GM20431 (cell line): ENCODE data around the gene PPEF2.
"Not testable (repeated sequence)": the region's sequence is repeated elsewhere in the genome, so short reads cannot be mapped to it uniquely, and the experiment has no call there.

ENCODE experiments used
- in situ Hi-C: fragments of 300-500 bp; cut with MseI, MboI; formaldehyde crosslinking; loops from one replicate; pipeline ENCODE4 v1.15.0; 2020; ENCODE audit warnings: low sequenced_read_pairs; ENCODE audit not compliant: unreplicated experiment

The PPEF2 gene

GRCh38 chr4:75898536-75898935, 3.7 kb downstream of the PPEF2 start:
- in situ Hi-C loops, result no loop called here

DNA sequence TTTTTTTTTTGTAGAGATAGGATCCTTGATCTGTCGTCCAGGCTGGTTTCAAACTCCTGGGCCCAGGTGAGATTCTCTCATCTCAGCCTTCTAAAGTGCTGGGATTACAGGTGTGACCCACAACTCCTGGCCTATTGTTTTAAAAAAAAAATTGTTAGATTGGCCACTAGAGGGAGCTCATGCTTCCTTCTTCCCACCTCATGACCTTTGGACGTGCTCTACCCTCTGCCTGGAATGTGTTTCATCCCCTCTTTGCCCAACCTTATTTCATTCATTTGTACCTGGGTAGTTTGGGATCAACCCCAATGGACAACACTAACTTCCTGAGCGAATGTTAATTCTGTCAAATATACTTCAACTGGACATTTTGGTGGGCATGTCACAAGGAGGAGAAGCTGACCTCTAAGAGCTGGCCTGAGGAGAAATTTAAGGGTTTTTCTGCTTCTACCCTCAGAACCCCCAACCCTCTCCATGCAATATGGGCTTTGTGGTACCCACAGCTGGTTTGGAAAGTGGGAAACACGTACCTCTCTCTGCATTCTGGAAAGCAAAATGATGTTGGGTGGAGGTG, 6.4 kb downstream of the PPEF2 start:
- in situ Hi-C loops, result no loop called here

DNA sequence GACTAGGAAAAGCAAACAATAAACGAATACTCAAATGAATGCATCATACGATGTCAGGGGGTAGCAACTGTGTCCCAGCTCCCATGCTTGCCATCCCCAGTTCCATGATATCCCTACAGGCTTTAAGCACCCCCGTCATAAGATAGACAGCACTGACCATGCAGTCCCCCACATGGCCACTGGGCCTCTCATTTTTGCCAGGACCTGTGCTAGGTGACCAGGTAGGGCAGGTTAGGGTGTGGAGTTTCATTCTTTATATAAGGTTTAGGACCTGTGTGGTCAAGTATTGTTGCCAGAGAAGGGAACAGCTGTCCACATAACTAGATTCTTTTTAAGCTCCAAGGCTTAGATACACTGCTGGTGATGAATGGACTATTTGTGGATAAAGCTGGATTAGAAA, 9.7 kb downstream of the PPEF2 start:
- in situ Hi-C loops, result no loop called here

DNA sequence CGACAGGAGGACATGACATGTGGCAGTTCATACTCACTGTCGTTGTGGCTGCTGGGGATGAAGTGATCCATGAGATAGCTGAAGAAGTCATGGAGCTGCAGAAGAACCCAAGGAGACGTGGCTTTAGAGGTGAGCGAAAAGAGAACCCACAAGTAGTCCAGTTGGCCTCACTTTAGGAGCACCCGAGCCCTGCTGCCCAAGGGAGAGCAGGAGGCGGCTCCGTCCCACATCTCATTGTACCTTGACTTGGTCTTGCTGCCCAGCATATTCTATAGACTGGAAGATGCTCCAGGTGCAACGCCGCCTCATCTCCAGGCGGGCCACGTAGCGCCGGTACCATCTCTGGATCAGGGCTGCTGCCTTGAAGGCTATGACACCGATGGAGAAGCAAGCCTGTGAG, 10.6 kb downstream of the PPEF2 start:
- in situ Hi-C loops, result no loop called here

DNA sequence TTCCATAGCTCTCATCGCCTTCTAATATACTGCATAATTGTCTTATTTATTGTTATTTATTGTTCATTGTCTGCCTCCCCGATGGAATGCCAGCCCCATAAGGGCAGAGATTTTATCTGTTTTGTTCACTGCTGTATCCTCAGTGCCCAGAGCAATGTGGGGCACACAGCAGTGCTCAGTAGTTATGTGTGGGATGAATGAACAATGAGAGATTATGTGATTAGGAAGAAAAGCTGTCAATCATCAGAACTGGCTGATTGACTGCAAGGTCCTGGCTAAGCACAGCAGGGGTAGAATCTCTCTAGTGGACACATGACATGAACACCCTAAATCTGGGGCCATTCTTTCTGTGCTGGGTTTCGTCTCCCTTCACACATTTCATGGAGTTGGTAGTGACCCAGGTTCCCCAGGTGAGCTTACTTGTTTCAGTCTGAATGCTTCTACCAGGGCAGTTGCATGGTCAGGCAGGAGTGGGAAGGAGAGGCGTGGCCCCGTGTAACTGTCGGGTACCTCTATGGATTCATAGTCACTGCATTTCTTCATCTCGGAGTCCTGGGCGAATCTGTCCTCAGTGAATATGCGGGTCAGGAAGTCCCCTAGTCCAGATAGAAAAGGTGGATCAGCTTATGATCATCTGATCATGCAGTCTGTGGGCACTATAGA, 12.6 kb downstream of the PPEF2 start:
- in situ Hi-C loops, result no loop called here

DNA sequence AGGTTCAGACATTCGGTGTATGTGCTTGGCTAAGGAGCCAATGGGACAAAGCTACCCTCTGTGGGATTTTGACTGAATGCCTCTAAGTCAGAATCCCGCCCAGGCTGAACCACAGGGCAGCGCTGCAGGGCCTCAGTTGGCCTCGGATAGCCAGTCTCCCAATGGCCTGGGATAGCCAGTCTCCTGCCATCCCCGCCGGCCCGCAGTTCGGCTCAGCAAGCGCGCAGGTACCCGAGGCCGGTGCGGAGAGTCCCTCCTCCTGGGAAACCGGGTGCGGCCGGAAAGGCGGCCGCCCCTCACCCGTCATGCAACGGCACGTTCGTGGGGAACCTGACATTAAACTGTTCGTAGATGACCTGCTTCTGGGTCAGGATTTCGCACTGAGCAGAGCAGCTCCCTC, 16.1 kb downstream of the PPEF2 start:
- in situ Hi-C loops, result no loop called here

DNA sequence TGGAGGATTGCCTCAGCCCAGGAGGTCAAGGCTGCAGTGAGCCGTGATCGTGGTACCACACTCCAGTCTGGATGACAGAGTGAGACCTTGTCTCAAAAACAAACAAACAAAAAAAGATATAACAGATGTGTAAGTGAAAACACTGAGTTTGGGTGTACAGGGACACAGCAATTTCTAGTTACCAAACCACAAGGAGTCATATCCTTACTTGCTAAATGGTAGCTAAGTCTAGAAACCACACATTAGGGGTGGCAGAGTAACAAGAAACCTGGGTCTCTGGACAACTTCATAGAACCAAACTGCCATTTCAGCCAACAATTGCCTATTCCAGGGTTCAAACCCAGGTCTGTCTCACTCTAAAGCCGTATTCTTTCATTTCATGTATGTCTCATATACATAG, 20.8 kb downstream of the PPEF2 start:
- in situ Hi-C loops, result no loop called here

- in situ Hi-C loops, result no loop called here
These were observed 22.0 kb downstream of the PPEF2 start for GRCh38 chr4:75880278-75880677.

GRCh38 chr4:75878246-75878756, 24.0 kb downstream of the PPEF2 start:
- in situ Hi-C loops, result no loop called here

GRCh38 chr4:75876218-75876617, 26.0 kb downstream of the PPEF2 start:
- in situ Hi-C loops, result no loop called here

DNA sequence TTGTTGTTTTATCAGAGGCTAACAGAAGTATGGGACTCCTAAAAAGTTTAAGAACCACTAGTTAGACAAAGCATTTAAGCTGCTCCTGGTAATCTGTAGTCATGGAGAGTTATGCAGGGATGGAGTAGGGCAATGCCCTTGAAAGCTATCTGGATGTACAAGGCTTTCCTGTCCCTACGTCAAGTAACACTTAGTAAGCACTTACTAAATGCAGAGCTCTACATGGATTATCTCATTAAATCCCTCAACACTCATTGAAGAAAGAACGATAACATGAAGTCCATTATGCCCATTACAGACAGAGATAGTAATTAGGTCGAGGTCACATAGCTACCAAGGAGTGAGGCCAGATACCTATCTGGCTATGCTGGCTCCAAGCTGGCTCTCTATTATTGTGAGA, 33.2 kb downstream of the PPEF2 start:
- in situ Hi-C loops, result no loop called here

DNA sequence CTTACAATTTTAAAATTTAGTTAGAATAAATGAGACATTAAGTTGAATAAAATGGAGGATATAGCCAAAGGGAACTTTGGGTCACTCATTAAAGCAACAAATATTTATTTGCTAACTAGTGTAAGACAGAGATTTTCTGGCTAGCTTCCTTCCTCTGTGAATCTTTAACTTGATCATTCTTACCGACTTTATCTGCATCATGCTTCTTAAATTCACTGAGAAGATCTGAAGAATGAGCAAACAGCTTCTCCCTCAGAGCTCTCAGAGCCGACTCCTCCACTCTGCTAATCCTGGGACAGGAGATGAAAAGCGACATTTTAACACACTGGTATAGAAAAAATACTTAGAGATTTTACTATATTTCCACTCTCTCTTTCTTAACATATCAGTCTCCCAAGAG, 35.1 kb downstream of the PPEF2 start:
- in situ Hi-C loops, result no loop called here

GRCh38 chr4:75860606-75861005, 41.6 kb downstream of the PPEF2 start:
- in situ Hi-C loops, result no loop called here

DNA sequence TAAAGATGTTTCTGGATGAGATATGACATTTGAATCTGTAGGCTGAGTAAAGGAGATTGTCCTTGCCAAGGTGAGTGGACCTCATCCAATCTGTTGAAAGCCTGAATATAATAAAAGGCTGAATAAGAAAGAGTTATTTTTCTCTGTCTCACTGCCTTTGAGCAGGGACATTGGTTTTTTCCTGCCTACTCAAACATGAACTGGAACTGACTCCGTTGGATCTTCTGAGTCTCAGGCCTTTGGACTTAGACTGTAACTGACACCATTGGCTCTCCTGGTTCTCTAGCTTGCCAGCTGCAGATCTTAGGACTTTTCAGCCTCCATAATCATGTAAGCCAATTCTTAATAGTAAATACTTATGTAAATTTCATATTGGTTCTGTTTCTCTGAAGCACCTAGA, 43.5 kb downstream of the PPEF2 start:
- in situ Hi-C loops, result no loop called here

- in situ Hi-C loops, result no loop called here
These were observed 52.8 kb downstream of the PPEF2 start for GRCh38 chr4:75849461-75849860.

DNA sequence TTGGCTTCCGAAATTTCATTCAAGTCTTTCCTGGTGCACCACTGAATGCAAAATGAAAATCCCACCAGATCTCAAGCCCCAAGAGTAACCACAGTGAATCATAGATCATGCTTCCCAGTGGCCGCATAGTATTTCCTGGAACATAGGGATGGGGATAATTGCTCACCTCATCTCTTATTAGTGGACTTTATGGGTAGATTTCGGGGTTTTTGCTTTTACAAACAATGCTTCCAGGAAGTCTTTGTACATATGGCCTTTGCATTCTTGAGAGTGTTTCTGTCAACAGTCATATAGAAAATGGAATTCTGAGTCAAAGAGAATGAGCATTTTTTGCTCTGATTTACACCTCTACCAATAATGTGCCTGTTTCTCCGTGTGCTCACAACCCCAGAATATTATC, 53.4 kb downstream of the PPEF2 start:
- in situ Hi-C loops, result no loop called here

DNA sequence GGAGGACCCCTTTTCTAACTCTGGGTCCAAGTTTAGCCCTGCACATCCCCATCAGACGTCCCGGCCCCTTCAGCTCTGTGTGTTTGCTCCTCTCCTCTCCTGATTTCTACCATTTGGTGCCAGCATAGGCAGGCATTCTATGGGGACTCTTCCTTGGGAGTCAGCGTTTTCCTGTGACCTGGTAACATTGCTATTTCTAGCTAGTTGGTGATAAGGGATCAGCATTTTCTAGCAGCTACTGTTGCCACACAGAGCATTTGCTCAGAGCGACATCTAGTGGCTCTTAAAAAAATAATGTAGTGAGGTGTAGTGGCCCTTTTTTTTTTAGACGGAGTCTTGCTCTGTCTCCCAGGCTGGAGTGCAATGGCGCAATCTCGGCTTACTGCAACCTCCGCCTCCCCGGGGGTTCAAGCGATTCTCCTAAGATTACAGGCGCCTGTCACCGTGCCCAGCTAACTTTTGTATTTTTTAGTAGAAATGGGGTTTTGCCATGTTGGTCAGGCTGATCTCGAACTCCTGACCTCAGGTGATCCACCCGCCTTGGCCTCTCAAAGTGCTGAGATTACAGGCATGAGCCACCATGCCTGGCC, 54.0 kb downstream of the PPEF2 start:
- in situ Hi-C loops, result not testable (repeated sequence)

DNA sequence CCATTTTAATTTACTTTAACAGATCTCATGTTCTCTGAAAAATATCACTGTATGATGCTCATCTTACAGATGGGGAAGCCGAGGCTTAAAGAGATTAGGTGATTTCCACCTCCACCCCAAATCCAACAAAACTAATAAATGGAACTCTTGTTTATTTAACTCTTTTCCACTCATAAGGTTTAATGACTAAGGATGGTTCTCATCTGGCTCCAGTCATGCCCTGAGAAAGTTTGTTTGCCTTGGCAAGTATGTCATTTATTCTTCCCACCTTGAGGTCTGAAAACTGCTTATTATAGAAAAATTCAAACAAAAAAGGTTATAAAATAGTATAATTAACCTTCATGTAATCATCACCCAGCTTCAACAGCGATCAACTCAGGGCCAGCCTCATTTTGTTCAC, 56.3 kb downstream of the PPEF2 start:
- in situ Hi-C loops, result no loop called here

- in situ Hi-C loops, result no loop called here
These were observed 58.0 kb downstream of the PPEF2 start for GRCh38 chr4:75844151-75844662.

DNA sequence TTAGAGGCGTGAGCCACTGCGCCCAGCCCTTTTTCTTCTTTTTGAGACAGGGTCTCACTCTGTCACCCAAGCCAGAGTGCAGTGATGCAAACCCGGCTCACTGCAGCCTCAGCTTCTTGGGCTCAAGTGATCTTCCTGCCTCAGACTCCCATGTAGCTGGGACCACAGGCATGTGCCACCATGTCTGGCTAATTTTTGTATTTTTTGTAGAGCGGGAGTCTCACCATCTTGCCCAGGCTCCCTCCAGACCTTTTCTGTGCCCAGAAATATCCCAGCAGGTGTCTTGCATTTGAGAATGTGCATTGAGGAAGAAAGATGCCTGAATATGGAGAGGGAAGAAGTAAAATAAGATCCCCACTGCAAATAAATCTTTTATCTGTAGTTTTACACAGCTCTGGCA, 58.7 kb downstream of the PPEF2 start:
- in situ Hi-C loops, result no loop called here
